Body of pancreas (tissue), 4 donors: ENCODE measurements around the gene THBD. TPM values are rescaled to one million over a fixed set of nuclear protein-coding genes. Genes with fewer than 3 reads are reported as not detected.

ENCODE experiments used
- ATAC-seq: fragments of 150-250 bp; one replicate; pipeline ENCODE4 v1.9.1; 2016
- DNase-seq, 4 donors: peaks; one replicate each; pipeline ENCODE4 v3.0.0-alpha.2; 2019
- H3K27ac ChIP-seq, 4 donors: fragments of 200-600 bp; sonication (generic); 1 replicate in 3 of 4; 2 replicates in 1 of 4; pipeline versions ENCODE4 v1.5.1 to v1.6.1; 2016 to 2019; ENCODE audit warnings: mild to moderate bottlenecking in 1 of 4, mixed read lengths in 1 of 4, moderate library complexity in 1 of 4
- H3K27me3 ChIP-seq, 2 donors: fragments of 200-600 bp; sonication (generic); one replicate each; pipeline ENCODE4 v1.6.0; 2016; ENCODE audit warnings: mild to moderate bottlenecking in 1 of 2
- H3K36me3 ChIP-seq, 2 donors: fragments of 200-600 bp; sonication (generic); replicated peaks in 1 of 2; 2 replicates each; pipeline ENCODE4 v1.5.1; 2016; ENCODE audit warnings: low read depth in 2 of 2; ENCODE audit not compliant: insufficient read depth in 1 of 2
- H3K4me1 ChIP-seq: fragments of 200-600 bp; sonication (generic); one replicate; pipeline ENCODE4 v1.6.0; 2016
- H3K4me3 ChIP-seq, 2 donors: fragments of 200-600 bp; sonication (generic); 1 replicate in 1 of 2; 2 replicates in 1 of 2; pipeline ENCODE4 v1.5.1; 2016 to 2019
- H3K9me3 ChIP-seq, 3 donors: fragments of 200-600 bp; sonication (generic); 1 replicate in 2 of 3; 2 replicates in 1 of 3; pipeline ENCODE4 v1.5.1; 2016
- CTCF ChIP-seq, 7 experiments: fragments of 450-650 bp in 4 of 7; fragments of 200-600 bp in 3 of 7; sonication (generic) in 3 of 7; IDR thresholded peaks; one replicate each; pipeline ENCODE4 v1.5.1; 2016 to 2019; ENCODE audit warnings: antibody characterized with exemption in 7 of 7
- POLR2A ChIP-seq, 3 donors: fragments of 450-650 bp; IDR thresholded peaks; one replicate each; pipeline ENCODE4 v1.6.1; 2016; ENCODE audit warnings: antibody characterized with exemption in 3 of 3, mild to moderate bottlenecking in 2 of 3
- WGBS, 2 donors: methylation state at CpG; one replicate each; pipeline ENCODE4 v1.1.5; 2017; 5-methylcytosine and 5-hydroxymethylcytosine counted together
- intact Hi-C: fragments of 100-400 bp; cut with DNase I; formaldehyde crosslinking; loops from one replicate; pipeline ENCODE4 v1.15.1; 2023
- total RNA-seq, 2 donors: library from RNA; depleted of rRNA; stranded (reverse); fragments of >200 nt; gene quantifications; one replicate each; pipeline ENCODE4 v1.1.0, GENCODE V29; 2016

Gene THBD
- total RNA-seq = 10 to 100 TPM; 14.3 to 44.2 TPM

GRCh38 chr20:23049201-23050075, at the start of gene THBD:
TSS of gene THBD (minus strand) at chr20:23049672. CDS start at chr20:23049504, 168 bp downstream.
- H3K4me3 ChIP-seq = no peak within 1 kb of the TSS
- no peaks in the 10 kb centered on the region for H3K9me3 ChIP-seq
- H3K36me3 ChIP-seq = no peaks in the 10 kb centered on the region
- peak within 1 kb of the TSS in 3 of 4 donors; percentile 52 to 67 (median 63) for H3K27ac ChIP-seq
- intact Hi-C loops = no loop called here
- WGBS, 2 donors = 0 to 1% methylated on average over 24 to 77 of the region's 79 CpGs
- peak; percentile 22 to 67 (median 48) for DNase-seq
- ATAC-seq = peak; percentile 47
- peaks cover 0 to 23% of the 10 kb centered on the region in 2 donors for H3K27me3 ChIP-seq
- TF ChIP-seq CTCF (IDR thresholded peaks at IDR 0.05) = no peak
- TF ChIP-seq POLR2A (IDR thresholded peaks at IDR 0.05) = peak in 2 of 3 donors; percentile 66 to 74
- peaks cover 36% of the 10 kb centered on the region for H3K4me1 ChIP-seq

- no peak for DNase-seq
- WGBS, 2 donors = 76 to 80% methylated on average over 15 to 16 of the region's 16 CpGs
- no peak overlapping the region for H3K27ac ChIP-seq
Observed at GRCh38 chr20:23097636-23098580, 48.4 kb upstream of the THBD start.

GRCh38 chr20:23096986-23097520, 47.6 kb upstream of the THBD start:
- DNase-seq (no peak), ATAC-seq (no peak)
- peaks cover 19% of the 10 kb centered on the region for H3K4me1 ChIP-seq
- no peak for TF ChIP-seq POLR2A (IDR thresholded peaks at IDR 0.05)
- no peak for TF ChIP-seq CTCF (IDR thresholded peaks at IDR 0.05)
- H3K9me3 ChIP-seq = no peaks in the 10 kb centered on the region
- no peaks in the 10 kb centered on the region for H3K27me3 ChIP-seq
- no peaks in the 10 kb centered on the region for H3K36me3 ChIP-seq
- no peak overlapping the region for H3K27ac ChIP-seq
- 69% methylated on average over 11 of the region's 11 CpGs for WGBS, 2 donors
- intact Hi-C loops = no loop called here
- no peak overlapping the region for H3K4me3 ChIP-seq

More at GRCh38 chr20:23097636-23098580, 48.4 kb upstream of the THBD start:
- H3K27me3 ChIP-seq = no peaks in the 10 kb centered on the region
- ATAC-seq = no peak
- no peak overlapping the region for H3K4me3 ChIP-seq
- no peaks in the 10 kb centered on the region for H3K9me3 ChIP-seq
- intact Hi-C loops = no loop called here
- no peaks in the 10 kb centered on the region for H3K36me3 ChIP-seq
- TF ChIP-seq POLR2A (IDR thresholded peaks at IDR 0.05) (no peak), CTCF (IDR thresholded peaks at IDR 0.05) (no peak)
- peaks cover 11% of the 10 kb centered on the region for H3K4me1 ChIP-seq

- Histone ChIP-seq H3K27me3 (no peaks in the 10 kb centered on the region), H3K36me3 (no peaks in the 10 kb centered on the region), H3K9me3 (no peaks in the 10 kb centered on the region), H3K4me3 (no peak overlapping the region), H3K4me1 (peaks cover 28% of the 10 kb centered on the region), H3K27ac (no peak overlapping the region)
- TF ChIP-seq CTCF (IDR thresholded peaks at IDR 0.05) = no peak
- no peak for TF ChIP-seq POLR2A (IDR thresholded peaks at IDR 0.05)
- intact Hi-C loops = no loop called here
- no peak for ATAC-seq
- 82 to 86% methylated on average over 3 of the region's 3 CpGs for WGBS, 2 donors
- DNase-seq = no peak
Observed at GRCh38 chr20:23096097-23096496, 46.6 kb upstream of the THBD start.
